GM18526 (cell line): ENCODE data around the gene PIK3R5.

Experiments
- POLR2A ChIP-seq: IDR thresholded peaks from 3 replicates; pipeline ENCODE4 v1.6.1; 2011; ENCODE audit not compliant: insufficient read length; ENCODE audit errors: extremely low read depth

PIK3R5 gene

DNA sequence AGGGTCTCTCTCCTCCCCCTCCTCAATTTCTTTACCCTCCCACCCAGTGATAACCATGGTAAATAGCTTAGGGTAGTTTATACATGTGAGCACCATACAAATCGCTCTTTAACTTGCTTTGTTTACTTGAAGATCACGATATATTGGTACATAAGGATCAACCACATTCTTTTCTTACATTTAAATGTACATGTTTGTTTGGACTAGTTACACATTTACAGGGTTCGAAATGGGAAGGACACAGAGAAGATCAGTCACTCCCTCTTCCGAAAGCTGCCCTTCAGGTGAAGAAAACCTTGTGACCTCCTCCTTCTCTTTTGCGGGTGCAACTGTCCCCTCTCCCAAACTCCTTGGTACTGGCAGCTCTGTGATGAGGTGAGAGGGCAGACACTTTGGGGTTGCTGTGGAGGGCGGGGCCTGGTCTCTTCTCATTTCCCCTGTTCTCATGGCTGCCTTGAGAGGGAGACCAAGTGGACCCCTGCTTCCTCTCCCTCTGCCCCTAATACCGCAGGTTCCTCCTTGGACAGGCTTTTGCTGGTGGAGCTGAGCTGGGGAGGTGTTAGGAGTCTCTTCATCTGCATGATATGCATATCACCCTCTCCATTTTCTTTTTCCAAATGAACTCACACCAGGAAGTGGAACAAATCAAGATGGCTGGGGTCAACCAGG, 93.3 kb downstream of the PIK3R5 start:
- TF ChIP-seq POLR2A = no peak

DNA sequence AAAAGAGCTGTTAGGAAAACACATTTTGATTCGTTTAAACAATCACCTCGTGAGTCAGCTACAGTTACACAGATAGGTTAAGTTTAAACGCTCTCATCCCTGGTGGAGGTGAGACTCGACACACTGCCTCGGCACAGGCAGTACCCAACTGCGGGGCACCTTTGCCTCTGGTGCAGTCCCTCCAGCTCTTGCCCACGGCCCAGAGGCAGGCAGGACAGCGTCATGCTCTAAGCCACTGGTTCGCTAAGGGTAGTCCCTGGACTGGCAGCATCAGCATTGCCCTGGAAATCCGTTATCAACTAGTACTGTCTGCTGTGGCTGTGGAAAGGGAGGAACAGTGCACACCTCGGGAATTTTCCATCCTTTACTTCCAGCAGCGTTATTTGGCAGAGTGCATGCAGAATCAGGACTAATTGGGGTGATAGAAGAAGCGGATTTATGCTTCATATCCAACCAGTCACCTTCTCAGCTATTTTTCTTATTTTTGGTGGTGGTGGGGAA, 94.4 kb downstream of the PIK3R5 start:
- no peak for TF ChIP-seq POLR2A

DNA sequence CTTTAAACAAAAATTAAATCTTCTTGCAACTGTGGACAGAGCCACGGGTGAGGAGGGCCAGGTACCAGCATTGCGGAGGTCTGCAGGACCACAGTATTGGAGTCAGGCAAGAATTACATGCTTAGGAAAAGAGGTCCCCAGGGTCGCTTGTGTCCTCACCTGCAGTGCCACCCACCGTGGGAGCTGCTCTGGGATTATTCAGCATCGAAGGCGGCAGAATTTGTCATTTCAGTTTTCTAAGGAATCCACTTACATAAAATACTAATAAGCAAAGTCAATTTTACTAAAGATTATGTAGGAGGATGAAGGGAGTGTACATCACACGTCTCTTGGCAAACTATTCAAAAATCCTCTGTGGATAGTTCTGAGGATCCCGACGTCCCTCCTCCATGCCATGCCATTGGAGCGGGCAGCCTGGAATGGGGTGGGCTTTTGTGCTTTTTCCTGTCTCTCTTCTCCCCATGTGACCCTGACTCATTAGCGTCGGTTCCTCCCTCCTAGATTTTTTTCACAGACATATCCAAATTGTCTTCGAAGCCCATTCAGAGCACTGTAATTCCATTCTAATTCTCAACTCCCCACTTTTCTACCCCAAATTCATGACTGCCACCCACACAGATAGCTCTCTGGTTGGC, 95.0 kb downstream of the PIK3R5 start:
- no peak for TF ChIP-seq POLR2A

GRCh38 chr17:8869114-8869815, 96.2 kb downstream of the PIK3R5 start:
- TF ChIP-seq POLR2A = no peak

DNA sequence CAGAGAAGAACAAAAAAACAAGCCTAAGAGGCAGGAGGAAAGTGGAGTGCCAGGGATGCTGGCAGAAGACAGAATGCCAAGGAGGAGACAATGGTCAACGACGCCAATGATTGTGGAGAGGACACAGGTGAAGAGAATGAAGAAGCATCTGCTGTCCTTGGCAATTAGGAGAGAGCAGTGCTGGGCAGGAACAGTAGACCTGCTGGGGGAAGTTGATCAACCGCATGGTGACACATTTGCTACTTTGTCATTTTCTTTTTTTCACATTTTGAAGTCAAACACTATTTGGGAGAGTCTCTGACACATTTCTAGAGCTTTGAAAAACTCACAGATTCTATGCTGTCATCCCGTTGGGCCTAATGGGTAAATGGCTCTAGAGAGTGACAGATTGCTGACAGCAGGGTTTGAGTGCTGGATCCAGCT, 97.0 kb downstream of the PIK3R5 start:
- TF ChIP-seq POLR2A = peak; percentile 18

- TF ChIP-seq POLR2A = no peak
Measured at GRCh38 chr17:8868092-8868491, 97.4 kb downstream of the PIK3R5 start.

- peak; percentile 77 for TF ChIP-seq POLR2A
Measured at GRCh38 chr17:8867361-8867981, 98.0 kb downstream of the PIK3R5 start, which contains the start of gene PIK3R6. PIK3R6 (minus strand) TSS chr17:8867674; CDS start chr17:8849794, 17,880 bp downstream.

GRCh38 chr17:8865811-8866210, 99.7 kb downstream of the PIK3R5 start:
- TF ChIP-seq POLR2A = no peak

- no peak for TF ChIP-seq POLR2A
Measured at GRCh38 chr17:8865385-8865784, 100.1 kb downstream of the PIK3R5 start.

- TF ChIP-seq POLR2A = no peak
Measured at GRCh38 chr17:8862213-8863056, 103.1 kb downstream of the PIK3R5 start.

GRCh38 chr17:8861495-8862181, 103.9 kb downstream of the PIK3R5 start:
- TF ChIP-seq POLR2A = no peak

GRCh38 chr17:8859804-8860430, 105.6 kb downstream of the PIK3R5 start:
- no peak for TF ChIP-seq POLR2A

GRCh38 chr17:8859027-8859803, 106.3 kb downstream of the PIK3R5 start:
- no peak for TF ChIP-seq POLR2A
